ENCODE data around the gene GARIN5A. TPM values are rescaled to one million over a fixed set of nuclear protein-coding genes. Genes with fewer than 3 reads are reported as not detected.

Gene GARIN5A
- total and polyA plus RNA-seq, 9 of the 15 experiments (the other 6 are each of a cell fraction or from before 2014, with no cell fraction given): 0.10 to 0.82 (median 0.23) TPM; not detected in 2

- Histone ChIP-seq H3K4me1 (replicated peaks in 1 of 2; ENCODE audit: control insufficient read depth in 2 of 2, insufficient read depth in 2 of 2, low read length in 2 of 2) (peaks cover 0 to 37% of the 10 kb centered on the region in 2 experiments; a peak in 2 of 5 replicates), H3K36me3 (ENCODE audit: control insufficient read depth, insufficient read depth, low read length) (no peaks in the 10 kb centered on the region), H2AFZ (ENCODE audit: low read depth, low read length) (no peak overlapping the region), H3K4me2 (ENCODE audit: insufficient read depth, low read length) (no peak overlapping the region), H3K27ac (ENCODE audit: extremely low read depth, low read depth, low read length) (no peak overlapping the region), H3K9me3 (replicated peaks; ENCODE audit: control insufficient read depth, insufficient read depth, low read depth, low read length) (no peaks in the 10 kb centered on the region), H3K79me2 (ENCODE audit: control insufficient read depth, insufficient read depth, low read length) (no peaks in the 10 kb centered on the region), H4K20me1 (replicated peaks; ENCODE audit: control insufficient read depth, insufficient read depth, low read length) (no peaks in the 10 kb centered on the region), H3K27me3 (ENCODE audit: control insufficient read depth in 2 of 2, insufficient read depth in 2 of 2, low read length in 2 of 2) (no peaks in the 10 kb centered on the region), H3K4me3 (no peak overlapping the region), H3K9ac (ENCODE audit: insufficient read depth in 1 of 2, low read depth in 2 of 2, low read length in 2 of 2) (no peak overlapping the region), H3K9me1 (ENCODE audit: control insufficient read depth, insufficient read depth, low read length) (no peaks in the 10 kb centered on the region)
- CTCF ChIA-PET (ENCODE audit: low intra/inter-chr PET ratio): no interaction called here
- POLR2A ChIA-PET: no interaction called here
- in situ Hi-C loops (cut with MboI): no loop called here
- TF ChIP-seq, protein P1, sequence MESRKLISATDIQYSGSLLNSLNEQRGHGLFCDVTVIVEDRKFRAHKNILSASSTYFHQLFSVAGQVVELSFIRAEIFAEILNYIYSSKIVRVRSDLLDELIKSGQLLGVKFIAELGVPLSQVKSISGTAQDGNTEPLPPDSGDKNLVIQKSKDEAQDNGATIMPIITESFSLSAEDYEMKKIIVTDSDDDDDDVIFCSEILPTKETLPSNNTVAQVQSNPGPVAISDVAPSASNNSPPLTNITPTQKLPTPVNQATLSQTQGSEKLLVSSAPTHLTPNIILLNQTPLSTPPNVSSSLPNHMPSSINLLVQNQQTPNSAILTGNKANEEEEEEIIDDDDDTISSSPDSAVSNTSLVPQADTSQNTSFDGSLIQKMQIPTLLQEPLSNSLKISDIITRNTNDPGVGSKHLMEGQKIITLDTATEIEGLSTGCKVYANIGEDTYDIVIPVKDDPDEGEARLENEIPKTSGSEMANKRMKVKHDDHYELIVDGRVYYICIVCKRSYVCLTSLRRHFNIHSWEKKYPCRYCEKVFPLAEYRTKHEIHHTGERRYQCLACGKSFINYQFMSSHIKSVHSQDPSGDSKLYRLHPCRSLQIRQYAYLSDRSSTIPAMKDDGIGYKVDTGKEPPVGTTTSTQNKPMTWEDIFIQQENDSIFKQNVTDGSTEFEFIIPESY (CRISPR knock-in tag; IDR thresholded peaks at IDR 0.05): peak; percentile 67
- peak; percentile 19; the same call in 1 of the 2 replicates for TF ChIP-seq POLR2G (IDR thresholded peaks at IDR 0.05; ENCODE audit: low read depth, low read length)
- no peak for TF ChIP-seq TSHZ1 (CRISPR knock-in tag; IDR thresholded peaks at IDR 0.05)
- no TSS peak for BruUV-seq (replicated peaks)
- no peak for FAIRE-seq
- ATAC-seq: no peak
- intact Hi-C loops (cut with micrococcal nuclease): no loop called here
- no peak for DNase-seq (ENCODE audit: extremely low read depth in 1 of 4, low spot score in 3 of 4)
- 77% methylated on average over 6 of the region's 37 CpGs for WGBS (ENCODE audit: insufficient coverage, low coverage, missing lambda C conversion rate)
Observed at GRCh38 chr19:50517704-50518075, 41.0 kb upstream of the GARIN5A start.
